ENCODE data around the gene PSMB2.
"Not testable (repeated sequence)": the region's sequence is repeated elsewhere in the genome, so short reads cannot be mapped to it uniquely, and the experiment has no call there.

Gene PSMB2

DNA sequence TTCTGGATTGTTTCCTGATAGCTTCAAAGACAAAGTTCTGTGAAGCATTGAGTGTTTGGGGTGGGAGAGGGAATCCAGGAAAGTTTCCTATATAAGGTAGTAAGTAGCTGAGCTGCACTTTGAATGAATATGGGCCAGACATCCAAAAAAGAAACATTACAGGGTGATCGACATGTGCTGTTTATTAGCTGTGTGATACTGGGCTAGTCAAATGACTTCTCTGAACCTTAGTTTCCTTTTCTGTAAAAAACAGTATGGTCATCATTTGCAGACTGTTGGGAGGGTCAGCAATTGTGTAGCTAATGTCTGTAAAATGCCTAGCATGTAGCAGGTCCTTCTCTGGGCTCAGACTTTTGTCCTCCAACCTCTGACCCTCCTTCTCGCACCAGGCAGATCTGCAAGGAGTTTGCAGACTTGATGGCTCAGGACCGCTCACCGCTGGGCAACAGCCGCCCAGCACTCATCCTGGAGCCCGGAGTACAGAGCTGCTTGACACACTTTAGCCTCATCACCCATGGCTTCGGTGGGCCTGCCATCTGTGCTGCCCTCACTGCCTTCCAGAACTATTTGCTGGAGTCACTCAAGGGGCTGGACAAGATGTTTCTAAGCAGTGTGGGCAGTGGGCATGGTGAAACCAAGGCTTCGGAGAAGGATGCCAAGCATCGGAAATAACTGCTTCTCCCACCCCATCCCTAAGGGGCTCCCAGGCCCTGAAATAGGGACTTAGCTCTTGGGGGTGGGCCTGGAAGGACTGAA is 47.1 kb downstream of the PSMB2 start:
- no peak overlapping the region for H3K9ac ChIP-seq (ENCODE audit: low read length in 2 of 2)
- no peak overlapping the region for H3K4me3 ChIP-seq (ENCODE audit: low read length in 2 of 2)
- H3K27ac ChIP-seq (ENCODE audit: low read length), result no peak overlapping the region
- H3K36me3 ChIP-seq (ENCODE audit: control insufficient read depth in 2 of 2, insufficient read depth in 2 of 2, low read length in 2 of 2), result peaks cover 5% of the 10 kb centered on the region in 2 donors
- no peaks in the 10 kb centered on the region for H3K27me3 ChIP-seq (ENCODE audit: control insufficient read depth in 1 of 2, insufficient read depth in 2 of 2, low read length in 2 of 2)
- no peaks in the 10 kb centered on the region for H3K9me3 ChIP-seq (ENCODE audit: control insufficient read depth in 2 of 2, low read length in 2 of 2)
- no peaks in the 10 kb centered on the region for H3K4me1 ChIP-seq (ENCODE audit: control insufficient read depth, insufficient read depth, low read length)

- Histone ChIP-seq H3K27ac (ENCODE audit: low read length) (no peak overlapping the region), H3K36me3 (ENCODE audit: control insufficient read depth in 2 of 2, insufficient read depth in 2 of 2, low read length in 2 of 2) (peaks cover 0 to 3% of the 10 kb centered on the region in 2 donors), H3K9me3 (ENCODE audit: control insufficient read depth in 2 of 2, low read length in 2 of 2) (no peaks in the 10 kb centered on the region), H3K9ac (ENCODE audit: low read length in 2 of 2) (no peak overlapping the region), H3K4me1 (ENCODE audit: control insufficient read depth, insufficient read depth, low read length) (no peaks in the 10 kb centered on the region), H3K4me3 (ENCODE audit: low read length in 2 of 2) (no peak overlapping the region), H3K27me3 (ENCODE audit: control insufficient read depth in 1 of 2, insufficient read depth in 2 of 2, low read length in 2 of 2) (no peaks in the 10 kb centered on the region)
Observed at GRCh38 chr1:35592991-35593769, 48.1 kb downstream of the PSMB2 start.

DNA sequence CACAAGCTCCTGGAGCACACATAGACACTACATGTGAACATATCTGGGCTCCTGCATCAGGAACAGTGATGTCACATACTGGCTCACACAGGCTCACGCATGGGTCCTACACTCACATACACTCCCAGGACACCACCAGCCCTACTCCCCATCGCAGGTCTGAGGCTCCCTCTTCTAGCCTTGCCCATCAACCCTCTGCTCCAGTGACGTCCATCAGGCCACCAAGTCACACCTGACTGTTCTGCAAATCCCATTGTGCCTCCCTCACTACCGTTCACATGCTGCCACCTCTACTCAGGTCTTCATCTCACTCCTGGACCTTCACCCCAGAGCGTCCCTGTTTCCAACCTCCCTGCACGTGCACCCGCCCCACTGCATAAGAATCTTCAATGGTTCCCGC is 50.1 kb downstream of the PSMB2 start:
- H3K9me3 ChIP-seq (ENCODE audit: control insufficient read depth in 2 of 2, low read length in 2 of 2), result no peaks in the 10 kb centered on the region
- H3K36me3 ChIP-seq (ENCODE audit: control insufficient read depth in 2 of 2, insufficient read depth in 2 of 2, low read length in 2 of 2), result peaks cover 0 to 3% of the 10 kb centered on the region in 2 donors
- H3K4me3 ChIP-seq (ENCODE audit: low read length in 2 of 2), result no peak overlapping the region
- no peaks in the 10 kb centered on the region for H3K27me3 ChIP-seq (ENCODE audit: control insufficient read depth in 1 of 2, insufficient read depth in 2 of 2, low read length in 2 of 2)
- no peak overlapping the region for H3K27ac ChIP-seq (ENCODE audit: low read length)
- H3K9ac ChIP-seq (ENCODE audit: low read length in 2 of 2), result no peak overlapping the region
- no peaks in the 10 kb centered on the region for H3K4me1 ChIP-seq (ENCODE audit: control insufficient read depth, insufficient read depth, low read length)

- Histone ChIP-seq H3K9me3 (ENCODE audit: control insufficient read depth in 2 of 2, low read length in 2 of 2) (no peaks in the 10 kb centered on the region), H3K36me3 (ENCODE audit: control insufficient read depth in 2 of 2, insufficient read depth in 2 of 2, low read length in 2 of 2) (peaks cover 0 to 3% of the 10 kb centered on the region in 2 donors), H3K4me1 (ENCODE audit: control insufficient read depth, insufficient read depth, low read length) (no peaks in the 10 kb centered on the region), H3K27ac (ENCODE audit: low read length) (no peak overlapping the region), H3K27me3 (ENCODE audit: control insufficient read depth in 1 of 2, insufficient read depth in 2 of 2, low read length in 2 of 2) (no peaks in the 10 kb centered on the region), H3K9ac (ENCODE audit: low read length in 2 of 2) (no peak overlapping the region), H3K4me3 (ENCODE audit: low read length in 2 of 2) (no peak overlapping the region)
Observed at GRCh38 chr1:35590476-35591040, 50.8 kb downstream of the PSMB2 start.

DNA sequence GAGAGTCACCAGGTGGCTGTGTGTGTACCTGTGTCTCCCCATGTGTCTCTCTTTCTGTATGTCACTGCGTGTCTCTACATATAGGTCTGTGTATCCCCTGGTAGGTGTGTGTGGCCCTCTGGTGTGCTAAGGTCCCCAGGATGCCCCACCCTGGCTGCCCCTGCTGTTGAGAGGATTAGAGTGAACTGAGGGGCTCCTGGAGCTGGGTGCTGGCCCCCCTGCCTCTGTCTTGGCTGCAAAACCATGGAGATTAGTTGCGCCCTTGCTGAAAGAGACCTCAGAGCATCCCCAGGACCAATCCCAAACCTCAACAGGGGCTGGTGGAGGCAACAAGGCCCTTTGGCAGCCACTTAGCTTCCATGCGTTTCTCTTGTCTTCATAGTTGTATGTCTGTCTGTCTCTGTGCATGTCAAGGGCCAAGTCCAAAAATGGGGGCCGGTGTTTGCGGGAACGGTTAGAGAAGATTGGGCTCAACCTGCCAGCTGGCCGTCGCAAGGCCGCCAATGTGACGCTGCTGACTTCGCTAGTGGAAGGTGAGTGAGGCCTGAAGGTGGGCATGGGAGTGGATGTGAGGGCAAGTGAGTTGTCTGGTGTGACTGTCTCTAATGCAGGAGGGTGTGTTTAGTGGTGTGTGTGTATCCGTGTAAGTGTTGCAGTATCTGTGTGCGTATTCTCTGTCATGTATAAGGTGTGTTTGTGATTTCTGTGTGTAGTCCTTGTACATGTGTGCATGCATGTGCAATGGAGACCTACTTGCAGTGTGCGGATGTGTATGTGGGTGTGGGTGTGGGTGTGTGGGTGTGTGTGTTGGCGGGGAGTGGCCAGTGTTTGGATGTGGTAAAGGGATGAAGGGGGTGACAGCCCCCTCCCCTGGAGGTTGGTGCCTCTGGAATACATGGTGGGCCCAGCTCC is 51.6 kb downstream of the PSMB2 start:
- H3K27ac ChIP-seq (ENCODE audit: low read length), result no peak overlapping the region
- peaks cover 0 to 3% of the 10 kb centered on the region in 2 donors for H3K36me3 ChIP-seq (ENCODE audit: control insufficient read depth in 2 of 2, insufficient read depth in 2 of 2, low read length in 2 of 2)
- H3K4me1 ChIP-seq (ENCODE audit: control insufficient read depth, insufficient read depth, low read length), result no peaks in the 10 kb centered on the region
- no peaks in the 10 kb centered on the region for H3K9me3 ChIP-seq (ENCODE audit: control insufficient read depth in 2 of 2, low read length in 2 of 2)
- H3K9ac ChIP-seq (ENCODE audit: low read length in 2 of 2), result no peak overlapping the region
- no peaks in the 10 kb centered on the region for H3K27me3 ChIP-seq (ENCODE audit: control insufficient read depth in 1 of 2, insufficient read depth in 2 of 2, low read length in 2 of 2)
- H3K4me3 ChIP-seq (ENCODE audit: low read length in 2 of 2), result no peak overlapping the region

GRCh38 chr1:35588197-35588910 is 53.0 kb downstream of the PSMB2 start:
- H3K4me1 ChIP-seq (ENCODE audit: control insufficient read depth, insufficient read depth, low read length), result no peaks in the 10 kb centered on the region
- H3K36me3 ChIP-seq (ENCODE audit: control insufficient read depth in 2 of 2, insufficient read depth in 2 of 2, low read length in 2 of 2), result peaks cover 0 to 2% of the 10 kb centered on the region in 2 donors
- no peak overlapping the region for H3K27ac ChIP-seq (ENCODE audit: low read length)
- H3K9me3 ChIP-seq (ENCODE audit: control insufficient read depth in 2 of 2, low read length in 2 of 2), result no peaks in the 10 kb centered on the region
- H3K27me3 ChIP-seq (ENCODE audit: control insufficient read depth in 1 of 2, insufficient read depth in 2 of 2, low read length in 2 of 2), result no peaks in the 10 kb centered on the region
- H3K9ac ChIP-seq (ENCODE audit: low read length in 2 of 2), result no peak overlapping the region
- no peak overlapping the region for H3K4me3 ChIP-seq (ENCODE audit: low read length in 2 of 2)

DNA sequence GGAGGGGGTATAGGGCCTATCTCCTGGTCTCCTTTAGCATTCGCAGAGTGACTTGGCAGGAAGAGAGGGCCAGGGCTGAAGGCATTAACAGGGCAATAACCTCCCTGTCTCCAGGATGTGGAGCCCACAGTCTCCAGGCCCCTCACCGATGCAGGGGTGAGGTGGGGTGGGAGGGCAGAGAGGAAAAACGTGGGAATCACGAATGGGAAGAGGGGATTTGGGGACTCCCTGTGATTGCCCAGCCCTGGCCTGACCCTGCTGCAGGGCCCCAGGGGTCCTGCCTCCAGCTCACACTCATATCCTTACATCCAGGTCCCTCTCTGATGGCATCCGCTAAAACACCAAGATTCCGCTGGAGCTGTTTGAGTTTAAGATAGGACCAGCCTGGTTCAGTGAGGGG is 53.6 kb downstream of the PSMB2 start:
- Histone ChIP-seq H3K9me3 (ENCODE audit: control insufficient read depth in 2 of 2, low read length in 2 of 2) (no peaks in the 10 kb centered on the region), H3K4me1 (ENCODE audit: control insufficient read depth, insufficient read depth, low read length) (no peaks in the 10 kb centered on the region)

GRCh38 chr1:35586808-35587207 is 54.5 kb downstream of the PSMB2 start:
- Histone ChIP-seq H3K27me3 (ENCODE audit: control insufficient read depth in 1 of 2, insufficient read depth in 2 of 2, low read length in 2 of 2) (no peaks in the 10 kb centered on the region), H3K4me1 (ENCODE audit: control insufficient read depth, insufficient read depth, low read length) (no peaks in the 10 kb centered on the region), H3K9ac (ENCODE audit: low read length in 2 of 2) (no peak overlapping the region), H3K4me3 (ENCODE audit: low read length in 2 of 2) (no peak overlapping the region), H3K9me3 (ENCODE audit: control insufficient read depth in 2 of 2, low read length in 2 of 2) (no peaks in the 10 kb centered on the region), H3K27ac (ENCODE audit: low read length) (no peak overlapping the region), H3K36me3 (ENCODE audit: control insufficient read depth in 2 of 2, insufficient read depth in 2 of 2, low read length in 2 of 2) (peaks cover 0 to 2% of the 10 kb centered on the region in 2 donors)

More for the DNA sequence above, 53.6 kb downstream of the PSMB2 start:
- no peak overlapping the region for H3K27ac ChIP-seq (ENCODE audit: low read length)
- no peak overlapping the region for H3K4me3 ChIP-seq (ENCODE audit: low read length in 2 of 2)
- peaks cover 0 to 2% of the 10 kb centered on the region in 2 donors for H3K36me3 ChIP-seq (ENCODE audit: control insufficient read depth in 2 of 2, insufficient read depth in 2 of 2, low read length in 2 of 2)
- H3K9ac ChIP-seq (ENCODE audit: low read length in 2 of 2), result no peak overlapping the region
- no peaks in the 10 kb centered on the region for H3K27me3 ChIP-seq (ENCODE audit: control insufficient read depth in 1 of 2, insufficient read depth in 2 of 2, low read length in 2 of 2)

DNA sequence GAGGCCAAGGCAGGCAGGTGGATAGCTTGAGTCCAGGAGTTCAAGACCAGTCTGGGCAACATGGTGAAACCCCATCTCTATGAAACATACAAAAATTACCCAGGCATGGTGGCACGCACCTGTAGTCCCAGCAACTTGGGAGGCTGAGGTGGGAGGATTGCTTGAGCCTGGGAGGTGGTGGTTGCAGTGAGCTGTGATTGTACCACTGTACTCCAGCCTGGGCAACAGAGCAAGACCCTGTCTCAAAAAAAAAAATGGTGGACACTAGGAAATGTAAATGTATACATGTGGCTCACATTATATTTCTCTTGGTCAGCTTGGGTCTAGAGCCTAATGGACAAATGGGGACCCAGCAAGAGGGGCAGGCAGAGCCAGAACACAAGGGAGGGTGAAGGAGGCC is 55.5 kb downstream of the PSMB2 start:
- not testable (repeated sequence) for H3K4me3 ChIP-seq (ENCODE audit: low read length in 2 of 2); H3K9ac ChIP-seq (ENCODE audit: low read length in 2 of 2); H3K27me3 ChIP-seq (ENCODE audit: control insufficient read depth in 1 of 2, insufficient read depth in 2 of 2, low read length in 2 of 2); H3K36me3 ChIP-seq (ENCODE audit: control insufficient read depth in 2 of 2, insufficient read depth in 2 of 2, low read length in 2 of 2); H3K4me1 ChIP-seq (ENCODE audit: control insufficient read depth, insufficient read depth, low read length); H3K9me3 ChIP-seq (ENCODE audit: control insufficient read depth in 2 of 2, low read length in 2 of 2); H3K27ac ChIP-seq (ENCODE audit: low read length)

DNA sequence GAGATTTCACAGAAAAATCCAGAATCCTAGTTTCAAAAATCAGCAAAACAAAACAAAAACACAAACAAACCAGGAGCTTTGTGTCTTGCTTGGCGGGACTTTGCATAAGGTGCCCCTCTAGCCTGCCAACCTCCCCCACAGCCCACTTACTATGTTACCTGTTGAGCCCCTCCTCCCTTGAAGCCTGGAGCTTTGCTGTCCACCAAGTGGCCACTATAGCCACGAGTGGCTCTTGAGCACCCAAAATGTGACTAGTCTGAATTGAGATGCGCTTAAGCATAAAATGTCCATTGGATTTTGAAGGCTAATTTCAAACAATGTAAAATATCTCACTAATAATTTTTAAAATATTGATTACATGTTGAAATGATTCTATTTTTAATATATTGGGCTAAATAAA is 56.0 kb downstream of the PSMB2 start:
- H3K27ac ChIP-seq (ENCODE audit: low read length), result no peak overlapping the region
- H3K36me3 ChIP-seq (ENCODE audit: control insufficient read depth in 2 of 2, insufficient read depth in 2 of 2, low read length in 2 of 2), result peaks cover 0 to 2% of the 10 kb centered on the region in 2 donors
- no peak overlapping the region for H3K4me3 ChIP-seq (ENCODE audit: low read length in 2 of 2)
- H3K9me3 ChIP-seq (ENCODE audit: control insufficient read depth in 2 of 2, low read length in 2 of 2), result no peaks in the 10 kb centered on the region
- H3K9ac ChIP-seq (ENCODE audit: low read length in 2 of 2), result no peak overlapping the region
- no peaks in the 10 kb centered on the region for H3K27me3 ChIP-seq (ENCODE audit: control insufficient read depth in 1 of 2, insufficient read depth in 2 of 2, low read length in 2 of 2)
- H3K4me1 ChIP-seq (ENCODE audit: control insufficient read depth, insufficient read depth, low read length), result no peaks in the 10 kb centered on the region
